Measurements from ENCODE around the gene SPEM2. TPM values are rescaled to one million over a fixed set of nuclear protein-coding genes. Genes with fewer than 3 reads are reported as not detected.

Gene SPEM2
- total and polyA plus RNA-seq, 2 of the 4 experiments (the other 2 are of a cell fraction), result not detected

DNA sequence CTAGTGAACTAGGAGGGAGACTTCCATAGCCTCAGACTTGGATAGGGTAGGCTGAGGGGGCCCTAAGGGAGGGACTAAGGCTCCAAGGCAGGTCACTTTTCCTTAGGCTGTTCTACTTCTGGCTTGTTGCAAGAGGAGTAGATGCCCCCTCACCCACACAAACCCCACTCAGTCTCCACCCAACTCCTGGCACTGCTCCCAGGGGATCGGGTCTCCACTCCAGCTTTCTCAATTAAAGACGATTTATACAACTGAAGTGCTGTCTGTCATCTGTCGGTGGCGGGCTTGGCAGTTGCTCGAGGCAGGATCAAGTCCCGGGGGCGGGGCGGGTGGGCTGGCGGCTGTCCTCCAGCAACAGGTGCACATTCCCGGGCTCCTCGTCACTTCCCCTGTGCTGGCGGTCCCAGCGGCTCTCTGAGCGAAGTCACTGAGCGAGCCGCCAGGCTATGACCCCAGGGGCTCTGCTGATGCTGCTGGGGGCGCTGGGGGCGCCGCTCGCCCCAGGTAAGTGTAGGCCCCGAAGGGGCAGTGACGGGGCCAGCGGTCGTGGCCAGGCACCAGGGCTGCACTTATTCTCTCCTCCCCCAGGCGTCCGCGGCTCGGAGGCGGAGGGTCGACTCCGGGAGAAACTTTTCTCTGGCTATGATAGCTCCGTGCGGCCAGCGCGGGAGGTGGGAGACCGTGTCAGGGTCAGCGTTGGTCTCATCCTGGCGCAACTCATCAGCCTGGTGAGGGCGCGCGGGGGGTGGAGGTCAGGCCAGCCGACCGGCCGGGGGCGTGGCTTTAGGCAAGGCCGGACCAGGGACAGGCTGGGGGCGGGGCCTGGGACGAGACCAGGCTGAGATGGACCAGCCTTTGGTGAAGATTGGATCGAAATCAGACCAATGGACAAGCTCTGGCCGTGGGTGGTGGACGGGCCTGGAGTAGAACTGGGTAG is 19.5 kb downstream of the SPEM2 start, which contains the start of gene CHRNB1 (continued):
- TF ChIP-seq RFX5 (IDR thresholded peaks at IDR 0.05; ENCODE audit: low read depth, low read length) (no peak), POLR2A (IDR thresholded peaks at IDR 0.05; ENCODE audit: low read depth, low read length) (no peak)

GRCh38 chr17:7445619-7445968 is 20.2 kb downstream of the SPEM2 start:
- H3K4me1 ChIP-seq (ENCODE audit: control insufficient read depth, insufficient read depth, low read length), result peaks cover 17% of the 10 kb centered on the region
- in situ Hi-C loops (cut with MboI; ENCODE audit: low sequenced_read_pairs), result no loop called here
- H3K9me3 ChIP-seq (ENCODE audit: control insufficient read depth, insufficient read depth, low read length), result no peaks in the 10 kb centered on the region
- H4K91ac ChIP-seq (ENCODE audit: insufficient read depth, low read depth, low read length), result no peak overlapping the region
- no peak overlapping the region for H3K27ac ChIP-seq (ENCODE audit: insufficient read depth, low read length)
- no peaks in the 10 kb centered on the region for H3K36me3 ChIP-seq (ENCODE audit: control insufficient read depth, insufficient read depth, low read length)
- 0 out of 2 replicates have a peak, but pooled peaks cover 1% of the 10 kb centered on the region for H4K20me1 ChIP-seq (ENCODE audit: insufficient read depth, low read length)
- no peak overlapping the region for H3K4ac ChIP-seq (ENCODE audit: low read depth, low read length)
- no peak overlapping the region; the same call in 2 of the 3 replicates for H2BK15ac ChIP-seq (ENCODE audit: low read depth, low read length)
- ChIA-PET CTCF (interaction anchor here (0.6 to 1.4 kb wide), 2 partner anchors 9 to 14 kb away, joined by 3 to 6 read pairs; no protein-coding TSS in a partner anchor), POLR2A (ENCODE audit: unreplicated experiment) (no interaction called here)
- H3K56ac ChIP-seq (ENCODE audit: extremely low read depth, insufficient read depth, low read length), result no peak overlapping the region
- H4K5ac ChIP-seq (ENCODE audit: low read depth, low read length), result no peak overlapping the region
- no peak overlapping the region for H2BK20ac ChIP-seq (ENCODE audit: low read depth, low read length)
- H2AK9ac ChIP-seq (replicated peaks; ENCODE audit: low read depth, low read length, poor library complexity), result no peak overlapping the region
- peak overlapping the region; percentile 32 for H3K4me3 ChIP-seq (ENCODE audit: insufficient read depth, low read depth, low read length)
- dilution Hi-C loops (cut with HindIII; ENCODE audit: low sequenced_read_pairs, unreplicated experiment), result no loop called here
- H3K18ac ChIP-seq (ENCODE audit: low read depth, low read length), result no peak overlapping the region
- H3K4me2 ChIP-seq (ENCODE audit: low read depth, low read length), result peak overlapping the region; percentile 81
- no peaks in the 10 kb centered on the region for H3K79me1 ChIP-seq (ENCODE audit: low read depth in 1 of 2, low read length in 2 of 2)
- 0 out of 2 replicates have a peak overlapping the region, but pooled peaks have one; percentile 45 for H2AK5ac ChIP-seq (ENCODE audit: low read depth, low read length)
- H3K9me1 ChIP-seq (ENCODE audit: insufficient read depth, low read length), result 0 out of 2 replicates have a peak, but pooled peaks cover 8% of the 10 kb centered on the region
- peak overlapping the region; percentile 91 for H2AFZ ChIP-seq (replicated peaks; ENCODE audit: low read length, poor library complexity)
- DNase-seq, result no peak
- no peak overlapping the region for H3K9ac ChIP-seq (ENCODE audit: low read depth, low read length)
- peak; percentile 3 for ATAC-seq (ENCODE audit: low read depth)
- intact Hi-C loops (cut with micrococcal nuclease), result no loop called here
- H3K14ac ChIP-seq (replicated peaks; ENCODE audit: low read depth, low read length), result no peak overlapping the region
- no peak overlapping the region for H2BK120ac ChIP-seq (ENCODE audit: low read depth, low read length)
- no peak overlapping the region for H3K23ac ChIP-seq (ENCODE audit: low read depth, low read length)
- no peak overlapping the region for H2BK5ac ChIP-seq (ENCODE audit: low read depth, low read length, poor library complexity, severe bottlenecking)
- H4K8ac ChIP-seq (ENCODE audit: low read depth in 2 of 2, low read length in 2 of 2), result peak overlapping the region in 1 of 2 experiments; percentile 36; a peak in 1 of 4 replicates
- no TSS peak for BruUV-seq (replicated peaks)
- 10% methylated on average over 2 of the region's 16 CpGs; no CpG with 5 or more reads in 1 of the 2 experiments for WGBS, 2 experiments (ENCODE audit: extremely low coverage in 2 of 2, insufficient read length in 1 of 2)
- peaks cover 31% of the 10 kb centered on the region for H3K27me3 ChIP-seq (ENCODE audit: control insufficient read depth, insufficient read depth, low read length)
- TF ChIP-seq, protein P1, sequence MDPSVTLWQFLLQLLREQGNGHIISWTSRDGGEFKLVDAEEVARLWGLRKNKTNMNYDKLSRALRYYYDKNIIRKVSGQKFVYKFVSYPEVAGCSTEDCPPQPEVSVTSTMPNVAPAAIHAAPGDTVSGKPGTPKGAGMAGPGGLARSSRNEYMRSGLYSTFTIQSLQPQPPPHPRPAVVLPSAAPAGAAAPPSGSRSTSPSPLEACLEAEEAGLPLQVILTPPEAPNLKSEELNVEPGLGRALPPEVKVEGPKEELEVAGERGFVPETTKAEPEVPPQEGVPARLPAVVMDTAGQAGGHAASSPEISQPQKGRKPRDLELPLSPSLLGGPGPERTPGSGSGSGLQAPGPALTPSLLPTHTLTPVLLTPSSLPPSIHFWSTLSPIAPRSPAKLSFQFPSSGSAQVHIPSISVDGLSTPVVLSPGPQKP (IDR thresholded peaks at IDR 0.05; ENCODE audit: borderline replicate concordance, low read depth, low read length), result no peak
- TF ChIP-seq MAFK (IDR thresholded peaks at IDR 0.05; ENCODE audit: low read depth, low read length) (no peak), CTCF (conservative IDR thresholded peaks at IDR 0.05; ENCODE audit: low read depth, low read length) (no peak), POLR2A (IDR thresholded peaks at IDR 0.05; ENCODE audit: low read depth, low read length) (no peak), NFE2L2 (IDR thresholded peaks at IDR 0.05; ENCODE audit: low read depth, low read length) (no peak), RAD21 (IDR thresholded peaks at IDR 0.05; ENCODE audit: low read length) (no peak), RCOR1 (IDR thresholded peaks at IDR 0.05; ENCODE audit: insufficient replicate concordance, low read length) (no peak), RFX5 (IDR thresholded peaks at IDR 0.05; ENCODE audit: low read depth, low read length) (no peak), MXI1 (IDR thresholded peaks at IDR 0.05; ENCODE audit: borderline replicate concordance, low read depth, low read length) (no peak), BHLHE40 (IDR thresholded peaks at IDR 0.05; ENCODE audit: low read depth, low read length) (no peak), SMC3 (IDR thresholded peaks at IDR 0.05; ENCODE audit: low read depth, low read length) (no peak)
